Neural cell (in vitro differentiated cells): ENCODE data around the gene MUL1. TPM values are rescaled to one million over a fixed set of nuclear protein-coding genes. Genes with fewer than 3 reads are reported as not detected.

ENCODE experiments used
- H2AFZ ChIP-seq: fragments of 200-600, 300-800 bp; sonication (generic), shearing (Covaris generic); 2 replicates; pipeline ENCODE4 v1.6.0; 2014; ENCODE audit warnings: low read depth, mild to moderate bottlenecking, antibody characterized with exemption, low read length, moderate library complexity
- H3F3A ChIP-seq: fragments of 200-600 bp; shearing (Covaris generic); 2 replicates; pipeline ENCODE4 v1.6.1; 2016; ENCODE audit warnings: mild to moderate bottlenecking, moderate library complexity, mixed read lengths, antibody characterized with exemption, low read length; ENCODE audit not compliant: insufficient read depth, poor library complexity, severe bottlenecking
- H3K27ac ChIP-seq: fragments of 200-600, 300-800 bp; sonication (generic), shearing (Covaris generic); 2 replicates; pipeline ENCODE4 v1.5.1; 2014; ENCODE audit warnings: mild to moderate bottlenecking, low read length, moderate library complexity
- H3K27me3 ChIP-seq: fragments of 300-800, 200-600 bp; sonication (generic), shearing (Covaris generic); 2 replicates; pipeline ENCODE4 v1.6.0; 2014; ENCODE audit warnings: mild to moderate bottlenecking, low read depth, low read length, moderate library complexity; ENCODE audit not compliant: insufficient read depth
- H3K36me3 ChIP-seq: fragments of 300-800, 200-600 bp; sonication (generic), shearing (Covaris generic); 2 replicates; pipeline ENCODE4 v1.5.1; 2014; ENCODE audit warnings: mild to moderate bottlenecking, antibody characterized with exemption, low read length, moderate library complexity; ENCODE audit not compliant: insufficient read depth
- H3K4me2 ChIP-seq: fragments of 300-800, 200-600 bp; sonication (generic), shearing (Covaris generic); 2 replicates; pipeline ENCODE4 v1.6.0; 2014; ENCODE audit warnings: mild to moderate bottlenecking, low read length
- H3K4me3 ChIP-seq: fragments of 300-800, 200-600 bp; sonication (generic), shearing (Covaris generic); 2 replicates; pipeline ENCODE4 v1.5.1; 2014; ENCODE audit warnings: mild to moderate bottlenecking, low read length, moderate library complexity
- H3K79me2 ChIP-seq: fragments of 200-600 bp; shearing (Covaris generic); replicated peaks from 2 replicates; pipeline ENCODE4 v1.6.0; 2014; ENCODE audit warnings: mild to moderate bottlenecking, low read length, moderate library complexity; ENCODE audit not compliant: insufficient read depth
- H3K9ac ChIP-seq: fragments of 300-800, 200-600 bp; sonication (generic), shearing (Covaris generic); 2 replicates; pipeline ENCODE4 v1.6.1; 2016; ENCODE audit warnings: mild to moderate bottlenecking, low read length, mixed read lengths
- H3K9me2 ChIP-seq: fragments of 200-600 bp; shearing (Covaris generic); 2 replicates; pipeline ENCODE4 v1.6.1; 2016; ENCODE audit warnings: mild to moderate bottlenecking, low read length, mixed read lengths; ENCODE audit not compliant: insufficient read depth
- H3K9me3 ChIP-seq: fragments of 200-600, 300-800 bp; sonication (generic), shearing (Covaris generic); 2 replicates; pipeline ENCODE4 v1.6.1; 2016; ENCODE audit warnings: mild to moderate bottlenecking, mixed run types, low read length, moderate library complexity, mixed read lengths
- H4K20me1 ChIP-seq: fragments of 200-600 bp; shearing (Covaris generic); 2 replicates; pipeline ENCODE4 v1.6.1; 2016; ENCODE audit warnings: mild to moderate bottlenecking, mixed run types; ENCODE audit not compliant: insufficient read depth
- CTCF ChIP-seq: fragments of 450-650 bp; IDR thresholded peaks from 2 replicates; pipeline ENCODE4 v1.5.1; 2014; ENCODE audit warnings: antibody characterized with exemption, mild to moderate bottlenecking, moderate library complexity; ENCODE audit not compliant: poor library complexity, severe bottlenecking
- EP300 ChIP-seq: fragments of 450-650 bp; conservative IDR thresholded peaks from 2 replicates; pipeline ENCODE4 v1.6.1; 2014; ENCODE audit warnings: antibody characterized with exemption, mild to moderate bottlenecking, moderate library complexity; ENCODE audit not compliant: poor library complexity, severe bottlenecking
- EZH2 ChIP-seq: fragments of 200-600, 300-800 bp; shearing (Covaris generic), sonication (generic); IDR thresholded peaks from 2 replicates; pipeline ENCODE4 v1.6.1; 2014; ENCODE audit warnings: antibody characterized with exemption, low read length, borderline replicate concordance, mild to moderate bottlenecking; ENCODE audit not compliant: insufficient read depth, poor library complexity, severe bottlenecking
- MXI1 ChIP-seq: fragments of 450-650 bp; conservative IDR thresholded peaks from 2 replicates; pipeline ENCODE4 v1.6.1; 2014; ENCODE audit warnings: antibody characterized with exemption, mild to moderate bottlenecking; ENCODE audit not compliant: poor library complexity, severe bottlenecking
- POLR2AphosphoS5 ChIP-seq: IDR thresholded peaks from 2 replicates; pipeline ENCODE4 v1.6.1; 2012
- RAD21 ChIP-seq: fragments of 450-650 bp; conservative IDR thresholded peaks from 2 replicates; pipeline ENCODE4 v1.6.1; 2014; ENCODE audit warnings: antibody characterized with exemption, mild to moderate bottlenecking, moderate library complexity
- REST ChIP-seq: IDR thresholded peaks from 2 replicates; pipeline ENCODE4 v1.6.1; 2012; ENCODE audit warnings: borderline replicate concordance
- SMC3 ChIP-seq: fragments of 450-650 bp; conservative IDR thresholded peaks from 2 replicates; pipeline ENCODE4 v1.6.1; 2014; ENCODE audit warnings: antibody characterized with exemption, mild to moderate bottlenecking, moderate library complexity; ENCODE audit not compliant: poor library complexity
- TAF1 ChIP-seq: IDR thresholded peaks from 2 replicates; pipeline ENCODE4 v1.6.1; 2012; ENCODE audit warnings: low read depth
- polyA plus RNA-seq: library from polyadenylated mRNA; depleted of rRNA; stranded (reverse); fragments of >200 nt; gene quantifications from 2 replicates; pipeline ENCODE4 v1.2.3, GENCODE V29; 2014

The MUL1 gene
- polyA plus RNA-seq, 1 donor from 2014 or later: 13.5 TPM

- Histone ChIP-seq H3K36me3 (no peaks in the 10 kb centered on the region), H3K4me2 (no peak overlapping the region), H3K9ac (no peak overlapping the region), H3K27ac (no peak overlapping the region), H3K4me3 (no peak overlapping the region), H3K79me2 (no peaks in the 10 kb centered on the region), H3K27me3 (peaks cover 5% of the 10 kb centered on the region), H2AFZ (no peak overlapping the region), H4K20me1 (no peaks in the 10 kb centered on the region), H3K9me3 (no peaks in the 10 kb centered on the region), H3F3A (no peaks in the 10 kb centered on the region), H3K9me2 (no peaks in the 10 kb centered on the region)
- TF ChIP-seq RAD21 (no peak), POLR2AphosphoS5 (no peak), CTCF (no peak), EP300 (no peak), SMC3 (no peak), MXI1 (no peak), TAF1 (no peak), REST (no peak), EZH2 (no peak)
Measured at GRCh38 chr1:20546637-20547036, 38.7 kb upstream of the MUL1 start.

- Histone ChIP-seq H3F3A (no peaks in the 10 kb centered on the region), H3K9me2 (no peaks in the 10 kb centered on the region), H3K36me3 (no peaks in the 10 kb centered on the region), H3K27me3 (no peaks in the 10 kb centered on the region), H3K4me3 (no peak overlapping the region), H3K27ac (no peak overlapping the region), H4K20me1 (no peaks in the 10 kb centered on the region), H3K4me2 (no peak overlapping the region), H3K9ac (no peak overlapping the region), H3K9me3 (no peaks in the 10 kb centered on the region), H3K79me2 (no peaks in the 10 kb centered on the region), H2AFZ (no peak overlapping the region)
- TF ChIP-seq REST: no peak
- no peak for TF ChIP-seq SMC3
- TF ChIP-seq POLR2AphosphoS5: no peak
- no peak for TF ChIP-seq CTCF
- TF ChIP-seq MXI1: no peak
Measured at GRCh38 chr1:20540281-20540680, 32.3 kb upstream of the MUL1 start.
